Thyroid gland (tissue), 4 donors: ENCODE results near the gene JMJD6.

ENCODE experiments used
- POLR2A ChIP-seq, 2 donors: fragments of 450-650 bp; IDR thresholded peaks; one replicate each; pipeline ENCODE4 v1.6.1; 2017; ENCODE audit warnings: antibody characterized with exemption in 2 of 2, mild to moderate bottlenecking in 2 of 2, moderate library complexity in 1 of 2
- TF ChIP-seq, protein P1 (sequence below), 6 experiments: fragments of 200-600 bp in 3 of 6; fragments of 450-650 bp in 3 of 6; sonication (generic) in 3 of 6; IDR thresholded peaks; one replicate each; pipeline ENCODE4 v1.5.1; 2016 to 2019; ENCODE audit warnings: antibody characterized with exemption in 6 of 6, mild to moderate bottlenecking in 2 of 6, inconsistent platforms in 1 of 6, moderate library complexity in 1 of 6

DNA sequence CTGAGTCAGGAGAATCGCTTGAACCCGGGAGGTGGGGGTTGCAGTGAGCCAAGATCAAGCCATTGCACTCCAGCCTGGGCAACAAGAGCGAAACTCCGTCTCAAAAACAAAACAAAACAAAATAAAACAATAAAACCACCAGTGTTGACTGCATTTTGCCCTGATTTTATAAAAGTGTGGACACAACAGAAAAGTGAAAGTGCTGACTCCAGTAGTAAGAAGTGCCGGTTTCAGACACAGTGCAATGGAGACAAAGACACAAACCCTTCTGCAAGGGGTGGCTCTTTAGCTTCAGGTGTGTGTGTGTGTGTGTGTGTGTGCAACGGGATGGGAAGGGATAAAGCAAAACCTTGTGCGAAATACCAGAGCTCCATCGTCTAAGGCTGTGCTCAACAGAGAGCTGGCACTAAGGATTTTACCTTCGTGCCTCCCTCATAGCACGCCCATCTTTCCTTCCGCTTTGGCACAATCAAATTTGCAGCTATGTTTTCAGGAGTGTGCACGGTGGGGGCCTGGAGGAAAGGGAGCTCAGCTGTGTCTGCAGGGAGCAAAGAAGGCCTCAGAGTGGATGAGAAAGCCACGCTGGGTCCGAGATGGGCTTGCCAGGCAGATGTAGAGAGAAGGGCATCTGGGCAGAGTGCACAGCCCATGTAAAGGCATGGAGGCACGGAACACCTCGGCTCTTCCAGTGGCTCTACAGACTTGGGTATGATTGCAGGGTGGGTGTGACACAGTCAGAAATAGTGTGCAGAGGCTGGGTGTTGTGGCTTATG lies 31.2 kb downstream of the JMJD6 start:
- TF ChIP-seq, protein P1, sequence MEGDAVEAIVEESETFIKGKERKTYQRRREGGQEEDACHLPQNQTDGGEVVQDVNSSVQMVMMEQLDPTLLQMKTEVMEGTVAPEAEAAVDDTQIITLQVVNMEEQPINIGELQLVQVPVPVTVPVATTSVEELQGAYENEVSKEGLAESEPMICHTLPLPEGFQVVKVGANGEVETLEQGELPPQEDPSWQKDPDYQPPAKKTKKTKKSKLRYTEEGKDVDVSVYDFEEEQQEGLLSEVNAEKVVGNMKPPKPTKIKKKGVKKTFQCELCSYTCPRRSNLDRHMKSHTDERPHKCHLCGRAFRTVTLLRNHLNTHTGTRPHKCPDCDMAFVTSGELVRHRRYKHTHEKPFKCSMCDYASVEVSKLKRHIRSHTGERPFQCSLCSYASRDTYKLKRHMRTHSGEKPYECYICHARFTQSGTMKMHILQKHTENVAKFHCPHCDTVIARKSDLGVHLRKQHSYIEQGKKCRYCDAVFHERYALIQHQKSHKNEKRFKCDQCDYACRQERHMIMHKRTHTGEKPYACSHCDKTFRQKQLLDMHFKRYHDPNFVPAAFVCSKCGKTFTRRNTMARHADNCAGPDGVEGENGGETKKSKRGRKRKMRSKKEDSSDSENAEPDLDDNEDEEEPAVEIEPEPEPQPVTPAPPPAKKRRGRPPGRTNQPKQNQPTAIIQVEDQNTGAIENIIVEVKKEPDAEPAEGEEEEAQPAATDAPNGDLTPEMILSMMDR (IDR thresholded peaks at IDR 0.05): no peak
- TF ChIP-seq POLR2A (IDR thresholded peaks at IDR 0.05): no peak
